Measurements from ENCODE around the gene IL7R. TPM values are rescaled to one million over a fixed set of nuclear protein-coding genes. Genes with fewer than 3 reads are reported as not detected.

IL7R gene
- total RNA-seq, 4 donors from 2014 or later, result 1.3 to 5.4 (median 3.8) TPM

DNA sequence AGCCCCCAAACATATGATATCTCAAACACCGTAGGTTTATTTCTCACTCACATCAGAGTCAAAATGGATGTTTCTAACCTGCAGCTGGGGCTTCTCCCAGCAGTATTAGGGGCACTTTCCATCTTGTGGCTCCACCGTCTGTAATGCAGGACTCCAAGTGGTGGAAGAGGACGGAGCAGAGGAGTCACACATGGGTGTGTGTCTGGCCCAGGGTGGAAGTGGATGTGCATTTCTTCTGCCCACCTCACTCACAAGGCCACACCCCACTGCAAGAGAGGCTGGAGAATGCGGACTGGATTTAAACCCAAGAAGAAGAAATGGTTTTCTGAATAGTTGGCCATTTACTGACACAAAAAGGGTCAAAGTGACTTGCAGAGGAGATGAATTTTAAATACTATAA lies 13.9 kb downstream of the IL7R start:
- intact Hi-C loops (cut with DNase I; ENCODE audit: low total_unique reads), result no loop called here
- Histone ChIP-seq H3K36me3 (no peaks in the 10 kb centered on the region), H3K4me1 (no peaks in the 10 kb centered on the region), H3K27me3 (no peaks in the 10 kb centered on the region), H3K9me3 (no peaks in the 10 kb centered on the region), H3K4me3 (no peak overlapping the region), H3K27ac (no peak overlapping the region)
- no peak for TF ChIP-seq POLR2A (IDR thresholded peaks at IDR 0.05)
- TF ChIP-seq, protein P1, sequence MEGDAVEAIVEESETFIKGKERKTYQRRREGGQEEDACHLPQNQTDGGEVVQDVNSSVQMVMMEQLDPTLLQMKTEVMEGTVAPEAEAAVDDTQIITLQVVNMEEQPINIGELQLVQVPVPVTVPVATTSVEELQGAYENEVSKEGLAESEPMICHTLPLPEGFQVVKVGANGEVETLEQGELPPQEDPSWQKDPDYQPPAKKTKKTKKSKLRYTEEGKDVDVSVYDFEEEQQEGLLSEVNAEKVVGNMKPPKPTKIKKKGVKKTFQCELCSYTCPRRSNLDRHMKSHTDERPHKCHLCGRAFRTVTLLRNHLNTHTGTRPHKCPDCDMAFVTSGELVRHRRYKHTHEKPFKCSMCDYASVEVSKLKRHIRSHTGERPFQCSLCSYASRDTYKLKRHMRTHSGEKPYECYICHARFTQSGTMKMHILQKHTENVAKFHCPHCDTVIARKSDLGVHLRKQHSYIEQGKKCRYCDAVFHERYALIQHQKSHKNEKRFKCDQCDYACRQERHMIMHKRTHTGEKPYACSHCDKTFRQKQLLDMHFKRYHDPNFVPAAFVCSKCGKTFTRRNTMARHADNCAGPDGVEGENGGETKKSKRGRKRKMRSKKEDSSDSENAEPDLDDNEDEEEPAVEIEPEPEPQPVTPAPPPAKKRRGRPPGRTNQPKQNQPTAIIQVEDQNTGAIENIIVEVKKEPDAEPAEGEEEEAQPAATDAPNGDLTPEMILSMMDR (IDR thresholded peaks at IDR 0.05), result no peak
- DNase-seq, result no peak

DNA sequence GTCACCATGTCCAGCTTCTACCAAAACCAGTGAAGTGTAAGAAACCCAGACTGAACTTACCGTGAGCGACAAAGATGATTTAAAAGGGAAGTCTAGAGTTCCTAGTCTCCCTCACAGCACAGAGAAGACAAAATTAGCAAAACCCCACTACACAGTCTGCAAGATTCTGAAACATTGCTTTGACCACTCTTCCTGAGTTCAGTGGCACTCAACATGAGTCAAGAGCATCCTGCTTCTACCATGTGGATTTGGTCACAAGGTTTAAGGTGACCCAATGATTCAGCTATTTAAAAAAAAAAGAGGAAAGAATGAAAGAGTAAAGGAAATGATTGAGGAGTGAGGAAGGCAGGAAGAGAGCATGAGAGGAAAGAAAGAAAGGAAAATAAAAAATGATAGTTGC lies 19.8 kb downstream of the IL7R start:
- TF ChIP-seq, protein P1 (IDR thresholded peaks at IDR 0.05), result no peak
- no peak for TF ChIP-seq POLR2A (IDR thresholded peaks at IDR 0.05)
- no peak for DNase-seq
- H3K27ac ChIP-seq, result no peak overlapping the region
- no peaks in the 10 kb centered on the region for H3K36me3 ChIP-seq
- no peaks in the 10 kb centered on the region for H3K4me1 ChIP-seq
- intact Hi-C loops (cut with DNase I; ENCODE audit: low total_unique reads), result no loop called here
- no peaks in the 10 kb centered on the region for H3K27me3 ChIP-seq
- no peaks in the 10 kb centered on the region for H3K9me3 ChIP-seq
- no peak overlapping the region for H3K4me3 ChIP-seq

DNA sequence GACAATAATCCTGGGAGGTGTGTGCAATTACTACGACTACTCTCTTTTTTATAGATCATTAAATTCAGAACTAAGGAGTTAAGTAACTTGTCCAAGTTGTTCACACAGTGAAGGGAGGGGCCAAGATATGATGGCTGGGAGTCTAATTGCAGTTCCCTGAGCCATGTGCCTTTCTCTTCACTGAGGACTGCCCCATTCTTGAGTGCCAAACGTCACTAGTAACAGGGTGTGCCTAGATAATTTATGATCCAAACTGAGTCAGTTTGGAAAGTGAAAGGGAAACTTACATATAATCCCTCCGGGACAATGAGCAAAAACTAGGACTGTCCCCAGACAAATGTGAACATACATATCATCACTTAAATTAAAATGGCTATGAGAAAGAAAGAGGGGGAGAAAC lies 20.2 kb downstream of the IL7R start:
- no peaks in the 10 kb centered on the region for H3K27me3 ChIP-seq
- no peak overlapping the region for H3K27ac ChIP-seq
- H3K36me3 ChIP-seq, result no peaks in the 10 kb centered on the region
- no peak for TF ChIP-seq POLR2A (IDR thresholded peaks at IDR 0.05)
- TF ChIP-seq, protein P1 (IDR thresholded peaks at IDR 0.05), result no peak
- no peaks in the 10 kb centered on the region for H3K9me3 ChIP-seq
- no peak overlapping the region for H3K4me3 ChIP-seq
- intact Hi-C loops (cut with DNase I; ENCODE audit: low total_unique reads), result no loop called here
- no peaks in the 10 kb centered on the region for H3K4me1 ChIP-seq
- no peak for DNase-seq

DNA sequence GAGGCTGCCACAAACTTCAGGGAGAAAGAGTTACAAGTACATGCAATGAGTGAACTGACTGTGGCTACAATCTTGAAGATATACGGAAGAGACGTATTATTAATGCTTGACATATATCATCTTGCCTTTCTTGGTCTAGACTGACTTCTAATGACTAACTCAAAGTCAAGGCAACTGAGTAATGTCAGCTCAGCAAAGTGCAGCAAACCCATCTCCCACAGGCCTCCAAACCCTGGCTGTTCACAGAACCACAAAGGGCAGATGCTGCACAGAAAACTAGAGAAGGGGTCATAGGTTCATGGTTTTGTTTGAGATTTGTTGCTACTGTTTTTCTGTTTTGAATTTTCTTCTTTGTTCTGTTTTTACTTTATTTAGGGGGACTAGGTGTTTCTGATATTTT lies 21.0 kb downstream of the IL7R start:
- intact Hi-C loops (cut with DNase I; ENCODE audit: low total_unique reads), result no loop called here
- Histone ChIP-seq H3K27ac (no peak overlapping the region), H3K36me3 (no peaks in the 10 kb centered on the region), H3K4me3 (no peak overlapping the region), H3K4me1 (no peaks in the 10 kb centered on the region), H3K9me3 (no peaks in the 10 kb centered on the region), H3K27me3 (no peaks in the 10 kb centered on the region)
- no peak for DNase-seq
- TF ChIP-seq, protein P1 (IDR thresholded peaks at IDR 0.05), result no peak
- no peak for TF ChIP-seq POLR2A (IDR thresholded peaks at IDR 0.05)

DNA sequence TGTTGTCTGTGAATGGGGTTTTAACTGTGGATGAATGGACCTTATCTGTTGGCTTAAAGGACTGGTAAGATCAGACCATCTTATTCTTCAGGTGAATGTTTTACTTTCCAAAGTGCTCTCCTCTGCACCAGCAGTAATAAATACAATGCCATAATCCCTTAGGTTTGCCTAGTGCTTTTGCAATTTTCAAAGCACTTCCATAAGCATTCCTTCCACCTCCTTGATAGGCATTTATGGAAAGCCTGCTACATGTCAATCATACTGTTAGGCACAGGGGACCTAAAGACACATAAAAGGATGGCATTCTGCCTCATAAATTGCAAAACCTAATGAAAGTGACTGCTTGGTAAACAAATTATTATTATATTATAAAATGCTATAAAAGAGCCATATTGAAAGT lies 21.4 kb downstream of the IL7R start:
- H3K9me3 ChIP-seq, result no peaks in the 10 kb centered on the region
- intact Hi-C loops (cut with DNase I; ENCODE audit: low total_unique reads), result no loop called here
- no peak overlapping the region for H3K27ac ChIP-seq
- no peak overlapping the region for H3K4me3 ChIP-seq
- TF ChIP-seq, protein P1 (IDR thresholded peaks at IDR 0.05), result no peak
- no peak for TF ChIP-seq POLR2A (IDR thresholded peaks at IDR 0.05)
- no peaks in the 10 kb centered on the region for H3K4me1 ChIP-seq
- no peak for DNase-seq
- no peaks in the 10 kb centered on the region for H3K36me3 ChIP-seq
- no peaks in the 10 kb centered on the region for H3K27me3 ChIP-seq
